DMS 273 (cell line): ENCODE measurements around the gene CALML3.

ENCODE experiments used
- DNase-seq: peaks from one replicate; lab custom pipeline; 2025; ENCODE audit not compliant: unreplicated experiment; lab: John Stamatoyannopoulos, UW

CALML3 gene

GRCh38 chr10:5565671-5566581 is 41.2 kb downstream of the CALML3 start:
- no peak for DNase-seq

- no peak for DNase-seq
Measured at GRCh38 chr10:5566614-5567013, 41.9 kb downstream of the CALML3 start.

GRCh38 chr10:5567477-5567876 is 42.7 kb downstream of the CALML3 start:
- no peak for DNase-seq

GRCh38 chr10:5568984-5569383 is 44.2 kb downstream of the CALML3 start:
- DNase-seq = no peak

GRCh38 chr10:5569568-5569967 is 44.8 kb downstream of the CALML3 start:
- DNase-seq = no peak

- DNase-seq = no peak
Measured at GRCh38 chr10:5570007-5570655, 45.4 kb downstream of the CALML3 start.

GRCh38 chr10:5570979-5571810 is 46.4 kb downstream of the CALML3 start:
- no peak for DNase-seq

GRCh38 chr10:5571826-5572225 is 47.1 kb downstream of the CALML3 start:
- DNase-seq = no peak

- no peak for DNase-seq
Measured at GRCh38 chr10:5573319-5573950, 48.7 kb downstream of the CALML3 start.

GRCh38 chr10:5573968-5574641 is 49.3 kb downstream of the CALML3 start:
- DNase-seq = no peak

GRCh38 chr10:5574642-5575131 is 49.9 kb downstream of the CALML3 start:
- DNase-seq = no peak

GRCh38 chr10:5575144-5575481 is 50.4 kb downstream of the CALML3 start:
- no peak for DNase-seq

- DNase-seq = no peak
Measured at GRCh38 chr10:5575482-5576153, 50.9 kb downstream of the CALML3 start.

- no peak for DNase-seq
Measured at GRCh38 chr10:5576154-5576748, 51.5 kb downstream of the CALML3 start.
